Stimulated activated CD8-positive, alpha-beta memory T cell treated with anti-CD3 and anti-CD28 coated beads, Interleukin-7, amount 100 ng/mL, for 48 hours (primary cell): ENCODE data around the gene C11orf24.
"Not testable (repeated sequence)": the region's sequence is repeated elsewhere in the genome, so short reads cannot be mapped to it uniquely, and the experiment has no call there.

ENCODE experiments used
- DNase-seq, 2 donors: peaks; one replicate each; pipeline ENCODE4 v3.0.0-alpha.2; 2020; ENCODE audit warnings: low read depth in 1 of 2; ENCODE audit errors: extremely low read depth in 1 of 2

Gene C11orf24

GRCh38 chr11:68300076-68300830 is 28.5 kb upstream of the C11orf24 start:
- DNase-seq, result no peak

GRCh38 chr11:68299517-68299879 is 27.7 kb upstream of the C11orf24 start:
- DNase-seq, result not testable (repeated sequence)

- DNase-seq, result no peak
These were observed 27.1 kb upstream of the C11orf24 start for GRCh38 chr11:68298659-68299516.

GRCh38 chr11:68297812-68298658 is 26.3 kb upstream of the C11orf24 start:
- peak; percentile 40 to 47 for DNase-seq

DNA sequence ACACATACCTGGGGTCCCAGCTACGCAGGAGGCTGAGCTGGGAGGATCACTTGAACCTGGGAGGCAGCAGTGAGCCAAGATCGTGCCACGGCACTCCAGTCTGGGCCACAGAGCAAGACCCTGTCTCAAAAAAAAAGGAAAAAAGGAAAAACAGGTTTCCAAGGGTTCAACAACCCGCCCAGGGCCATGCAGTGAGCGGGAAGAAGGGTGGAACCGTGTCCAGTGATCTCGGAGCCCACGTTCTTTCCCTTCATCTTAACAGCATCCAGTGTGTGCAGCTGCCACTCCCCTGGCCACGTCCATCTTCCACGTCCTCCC is 25.7 kb upstream of the C11orf24 start:
- DNase-seq, result no peak

GRCh38 chr11:68297052-68297378 is 25.2 kb upstream of the C11orf24 start:
- no peak for DNase-seq

- no peak for DNase-seq
These were observed 24.7 kb upstream of the C11orf24 start for GRCh38 chr11:68296344-68297051.

DNA sequence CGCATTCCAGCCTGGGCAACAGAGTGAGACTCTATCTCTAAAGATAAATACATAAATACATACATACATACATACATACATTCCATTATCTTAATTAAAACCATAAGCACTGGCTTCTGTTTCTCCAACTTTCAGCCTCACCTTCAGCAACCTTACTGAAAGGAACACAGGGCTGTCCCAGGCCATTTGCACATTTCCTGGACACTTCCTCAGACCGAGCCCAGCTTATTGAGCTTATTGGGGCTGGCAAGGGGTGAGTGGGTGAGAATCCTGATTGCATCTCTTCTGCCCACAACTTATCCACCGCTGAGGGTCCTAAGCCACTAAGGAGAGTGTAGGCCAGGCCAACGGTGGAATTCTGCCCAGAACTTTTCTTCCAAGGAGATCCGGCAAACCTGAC is 24.2 kb upstream of the C11orf24 start:
- DNase-seq, result no peak

DNA sequence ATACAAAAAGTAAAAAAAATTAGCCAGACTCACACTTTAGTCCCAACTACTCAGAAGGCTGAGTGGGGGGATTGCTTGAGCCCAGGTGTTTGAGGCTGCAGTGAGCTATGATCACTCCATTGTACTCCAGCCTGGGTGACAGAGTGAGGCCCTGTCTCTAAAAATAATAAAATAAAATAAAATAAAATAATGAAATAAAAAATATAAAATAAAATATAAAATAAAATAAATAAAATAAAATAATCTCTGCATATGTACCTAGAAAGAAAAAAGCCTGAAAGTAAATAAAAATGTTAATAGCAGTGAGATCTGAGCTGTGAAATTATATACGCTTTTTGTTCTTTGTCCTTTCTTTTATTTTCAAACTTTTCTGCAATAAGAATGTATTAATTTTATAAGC is 23.5 kb upstream of the C11orf24 start:
- no peak for DNase-seq

GRCh38 chr11:68293708-68294107 is 21.9 kb upstream of the C11orf24 start:
- no peak for DNase-seq

GRCh38 chr11:68289456-68289855 is 17.7 kb upstream of the C11orf24 start:
- no peak for DNase-seq

- no peak for DNase-seq
These were observed 15.6 kb upstream of the C11orf24 start for GRCh38 chr11:68287419-68287818.

GRCh38 chr11:68284588-68284987 is 12.8 kb upstream of the C11orf24 start:
- not testable (repeated sequence) for DNase-seq

- no peak for DNase-seq
These were observed 11.1 kb upstream of the C11orf24 start for GRCh38 chr11:68282861-68283230.

DNA sequence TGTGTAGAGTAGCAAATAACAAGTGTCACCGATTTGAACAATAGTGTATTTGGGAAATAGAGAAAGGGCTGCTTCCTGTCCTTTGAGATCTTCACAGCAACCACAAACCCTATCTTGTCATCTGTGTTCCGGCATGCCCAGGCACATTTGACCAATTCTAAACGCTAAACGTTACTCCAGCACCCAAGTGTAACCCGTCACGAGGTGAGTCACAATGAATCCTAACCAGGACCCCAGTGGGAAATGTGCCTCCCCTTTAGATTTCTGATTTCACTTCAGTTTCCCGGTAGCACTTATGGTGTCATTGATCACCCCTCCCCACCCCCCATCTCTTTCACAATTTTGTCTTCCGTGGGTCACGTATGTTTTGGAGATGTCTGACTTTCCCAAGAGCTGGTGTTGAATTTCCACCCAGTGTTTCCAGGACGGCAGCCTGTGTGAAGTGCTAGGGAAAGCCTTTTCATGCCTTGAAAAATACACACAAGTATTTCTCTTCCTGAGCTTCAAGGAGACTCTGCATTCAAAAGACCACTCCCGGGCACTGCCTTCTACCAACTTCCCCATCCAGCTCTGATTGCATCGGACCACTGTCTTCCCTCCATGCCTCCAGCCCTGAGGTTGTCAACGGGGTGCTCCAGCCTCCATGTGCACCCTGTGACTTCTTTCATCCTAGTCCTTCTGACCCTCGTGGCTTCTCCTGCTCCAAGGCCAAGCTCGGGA is 10.5 kb upstream of the C11orf24 start:
- peak; percentile 24 to 65 for DNase-seq

- no peak for DNase-seq
These were observed 7.9 kb upstream of the C11orf24 start for GRCh38 chr11:68279676-68280075.

DNA sequence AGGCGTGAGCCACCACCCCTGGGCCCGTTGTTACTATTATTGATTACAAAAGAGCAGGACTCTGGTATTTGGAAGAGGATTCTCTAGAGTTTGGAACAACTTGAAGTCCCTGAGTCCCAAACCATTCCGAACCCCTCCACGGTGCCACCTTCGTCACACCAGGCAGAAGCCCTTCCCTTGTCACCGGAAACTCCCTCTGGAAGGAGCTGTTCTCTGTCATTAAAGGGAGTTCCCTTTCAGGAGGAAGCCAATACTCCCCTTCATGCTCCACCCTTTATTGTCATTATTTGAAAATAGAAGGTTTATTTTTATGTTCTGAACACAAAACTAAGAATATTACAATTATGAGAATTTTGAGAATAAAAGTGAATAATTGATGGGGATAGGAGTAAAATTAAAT is 5.1 kb upstream of the C11orf24 start:
- DNase-seq, result no peak

- DNase-seq, result peak in 1 of 2 donors; percentile 23
These were observed 4.1 kb upstream of the C11orf24 start for GRCh38 chr11:68275721-68276507.

- no peak for DNase-seq
These were observed 2.5 kb upstream of the C11orf24 start for GRCh38 chr11:68274306-68274705.
